Frontal cortex (tissue), 4 donors: ENCODE results near the gene TSPO. TPM values are rescaled to one million over a fixed set of nuclear protein-coding genes. Genes with fewer than 3 reads are reported as not detected.

Source experiments
- DNase-seq, 2 donors: peaks; one replicate each; pipeline ENCODE4 v3.0.0; 2012; ENCODE audit warnings: low spot score in 2 of 2
- FAIRE-seq: peaks from 2 replicates; lab custom pipeline; 2012; peaks lifted over from hg19 to GRCh38; lab: Jason Lieb, UNC
- total RNA-seq: library from RNA; depleted of rRNA; stranded (reverse); fragments of >200 nt; gene quantifications from one replicate; pipeline ENCODE4 v1.2.3, GENCODE V29; 2014
- donor health status: control.
- donor health status: control.
- donor health status: control.

Gene TSPO
- total RNA-seq, 1 donor from 2014 or later: 36.7 TPM

- FAIRE-seq (no peak), DNase-seq (no peak)
Measured at GRCh38 chr22:43173976-43174720, 22.8 kb downstream of the TSPO start.

GRCh38 chr22:43174941-43175531, 23.7 kb downstream of the TSPO start:
- FAIRE-seq (no peak), DNase-seq (no peak)

- FAIRE-seq: no peak
- no peak for DNase-seq
Measured at GRCh38 chr22:43176090-43176489, 24.7 kb downstream of the TSPO start.

- FAIRE-seq: no peak
- no peak for DNase-seq
Measured at GRCh38 chr22:43177479-43177878, 26.1 kb downstream of the TSPO start.

DNA sequence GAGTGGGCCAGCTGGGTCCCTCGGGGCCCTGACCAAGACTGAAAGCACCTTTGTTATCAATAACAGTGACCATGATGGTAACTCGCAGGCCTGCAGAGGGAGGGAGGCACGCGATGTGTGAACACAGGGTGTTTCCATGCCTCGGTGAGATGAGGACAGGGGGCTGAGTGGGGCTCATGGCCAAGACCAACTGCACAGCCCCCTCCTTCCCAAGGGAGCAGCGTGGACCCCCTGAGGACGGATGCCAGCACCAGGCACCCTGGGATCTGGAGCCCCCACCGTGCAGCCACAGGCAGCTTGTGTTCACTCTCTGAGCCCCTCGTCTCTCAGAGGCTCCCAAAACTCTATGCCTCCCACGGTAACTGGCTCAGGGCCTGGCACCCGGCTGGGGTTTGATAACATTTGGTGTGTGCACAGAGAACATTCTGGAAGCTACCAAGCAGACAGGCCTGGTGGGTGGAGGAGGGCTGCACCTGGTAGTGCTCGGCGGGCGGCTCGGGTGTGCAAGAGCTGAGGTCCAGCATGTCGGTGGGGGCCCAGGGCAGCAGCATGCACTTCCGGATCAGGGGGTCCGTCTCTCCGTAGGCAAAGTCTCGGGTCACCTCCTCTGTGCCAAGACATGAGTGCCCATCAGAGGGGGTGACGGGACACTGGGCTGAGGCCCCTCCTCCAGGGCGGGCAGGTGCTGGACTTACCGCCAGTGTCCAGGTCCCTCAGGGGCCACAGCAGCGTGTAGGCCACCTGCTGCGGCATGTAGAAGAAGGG, 28.0 kb downstream of the TSPO start:
- FAIRE-seq: no peak

GRCh38 chr22:43179911-43180195, 28.5 kb downstream of the TSPO start:
- no peak for DNase-seq
- FAIRE-seq: no peak

More for the DNA sequence above, 28.0 kb downstream of the TSPO start:
- DNase-seq: no peak

DNA sequence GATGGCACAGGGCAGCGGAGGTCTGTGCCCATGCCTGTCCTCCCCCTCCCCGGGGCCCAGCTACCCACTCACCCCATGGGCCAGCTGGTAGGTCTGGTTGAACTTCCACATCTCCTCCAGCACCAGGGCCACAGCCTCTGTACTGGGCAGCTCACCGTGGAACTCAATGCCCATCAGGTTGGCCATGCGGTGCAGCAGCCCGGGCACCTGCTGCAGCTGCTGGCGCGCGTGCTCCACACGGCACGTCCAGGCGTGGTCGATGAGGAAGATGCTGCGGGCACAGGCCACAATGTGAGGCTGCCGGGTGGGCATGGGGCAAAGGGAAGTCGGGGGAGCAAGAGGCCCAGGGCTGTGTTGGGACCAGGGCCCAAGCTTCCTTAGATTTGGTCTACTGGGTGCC, 29.3 kb downstream of the TSPO start:
- no peak for DNase-seq
- no peak for FAIRE-seq

DNA sequence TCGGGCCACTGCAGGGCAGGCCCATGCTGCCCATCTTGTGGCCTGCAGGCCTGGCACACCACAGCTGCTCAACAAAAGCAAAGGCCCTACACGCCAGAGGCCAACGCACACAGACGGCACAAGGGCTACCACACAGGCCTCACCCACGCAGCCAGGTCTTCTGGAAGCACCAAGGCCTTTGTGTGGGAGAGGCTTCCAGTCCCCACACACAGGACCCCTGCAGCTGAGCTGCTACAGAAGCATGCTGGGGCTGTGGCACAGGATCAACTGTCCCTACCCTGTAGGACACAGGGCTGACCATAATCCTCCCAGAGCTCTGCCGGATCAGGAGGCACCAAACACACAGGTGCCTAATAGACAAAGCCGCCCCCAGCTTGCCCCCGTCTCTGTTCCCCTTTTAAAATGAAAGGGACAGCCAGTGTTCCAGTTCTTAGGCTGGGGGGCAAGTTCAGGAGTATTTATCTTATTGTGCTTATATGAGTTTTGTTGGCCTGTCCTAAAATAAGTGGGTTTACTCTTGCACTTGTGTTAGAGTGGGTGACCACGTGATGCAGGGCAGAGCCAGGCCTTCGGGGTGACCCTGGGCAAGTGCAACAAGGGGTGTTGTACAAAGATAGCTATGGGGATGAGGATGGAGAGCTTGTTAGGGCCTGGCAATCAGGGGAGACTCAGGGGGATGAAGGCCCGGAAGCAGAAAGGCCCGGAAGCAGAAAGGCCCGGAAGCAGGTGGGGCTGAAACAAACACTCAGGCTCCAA, 30.1 kb downstream of the TSPO start:
- DNase-seq (no peak), FAIRE-seq (no peak)

DNA sequence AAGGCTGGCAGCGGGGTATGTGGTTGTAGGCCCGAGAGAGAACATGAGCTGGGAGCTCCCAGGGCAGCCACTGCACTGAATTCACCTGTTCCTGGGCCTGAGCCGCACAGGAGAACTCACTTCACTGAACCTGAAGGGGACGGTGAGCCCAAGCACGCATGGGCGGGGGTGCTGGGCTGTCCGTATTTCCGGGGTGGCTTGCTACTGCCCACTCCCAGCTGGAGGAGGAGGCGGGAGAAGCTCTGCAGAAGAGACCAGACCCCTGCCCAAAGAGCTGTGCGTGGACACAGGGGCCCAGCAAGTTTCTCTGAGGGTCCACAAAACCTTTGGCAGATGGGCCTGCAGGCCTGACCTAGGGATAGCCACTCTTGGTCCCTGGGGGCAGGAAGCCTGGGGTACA, 30.8 kb downstream of the TSPO start:
- FAIRE-seq (no peak), DNase-seq (no peak)

- no peak for FAIRE-seq
- no peak for DNase-seq
Measured at GRCh38 chr22:43182726-43183125, 31.4 kb downstream of the TSPO start.

DNA sequence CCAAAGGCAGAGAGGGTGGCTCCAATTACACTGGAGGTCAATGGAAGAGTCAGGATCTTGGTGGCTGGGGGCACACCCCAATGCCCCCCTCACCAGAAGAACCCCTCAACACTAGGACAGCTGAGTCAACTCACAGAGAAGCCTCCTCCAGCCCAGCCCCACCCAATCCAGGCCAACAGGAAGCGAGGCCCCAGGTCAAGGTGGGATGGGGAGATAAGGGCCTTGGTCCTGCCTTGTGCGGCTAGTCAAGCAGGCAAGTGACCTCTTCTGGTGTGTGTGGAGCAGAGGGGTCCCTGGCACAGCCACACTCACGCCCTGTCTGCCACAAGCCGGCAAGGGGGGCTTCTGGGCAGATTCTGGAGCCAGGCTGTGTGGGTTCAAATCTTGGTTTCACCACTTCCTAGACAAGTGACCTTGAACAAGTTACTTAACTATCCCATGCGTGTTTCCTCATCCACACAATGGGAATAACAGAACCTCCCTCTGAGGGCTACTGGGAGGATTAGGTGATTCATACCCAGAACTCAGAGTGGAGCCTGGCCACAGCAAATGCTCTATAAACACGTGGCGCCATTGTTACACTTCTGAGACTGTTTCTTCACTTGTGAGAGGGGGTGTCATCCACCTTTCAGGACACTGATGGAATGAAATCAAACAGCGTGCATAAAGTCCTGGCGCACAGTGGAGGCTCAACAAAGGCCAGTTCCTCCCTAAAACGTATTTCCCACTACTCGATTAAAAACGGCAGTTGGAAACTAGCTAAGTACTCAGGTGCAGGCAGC, 32.3 kb downstream of the TSPO start:
- no peak for DNase-seq
- no peak for FAIRE-seq

GRCh38 chr22:43185860-43186261, 34.5 kb downstream of the TSPO start:
- DNase-seq (peak in 1 of 2 donors; percentile 57), FAIRE-seq (no peak)

GRCh38 chr22:43186272-43187170, 35.2 kb downstream of the TSPO start, which contains the start of gene TTLL12:
Gene TTLL12, minus strand, starts transcription at chr22:43187134. Its CDS starts 65 bp downstream, at chr22:43187069.
- no peak for FAIRE-seq

GRCh38 chr22:43187171-43188099, 36.1 kb downstream of the TSPO start:
- no peak for FAIRE-seq

More at GRCh38 chr22:43186272-43187170, 35.2 kb downstream of the TSPO start, which contains the start of gene TTLL12:
- DNase-seq: peak; percentile 85 to 91

DNA sequence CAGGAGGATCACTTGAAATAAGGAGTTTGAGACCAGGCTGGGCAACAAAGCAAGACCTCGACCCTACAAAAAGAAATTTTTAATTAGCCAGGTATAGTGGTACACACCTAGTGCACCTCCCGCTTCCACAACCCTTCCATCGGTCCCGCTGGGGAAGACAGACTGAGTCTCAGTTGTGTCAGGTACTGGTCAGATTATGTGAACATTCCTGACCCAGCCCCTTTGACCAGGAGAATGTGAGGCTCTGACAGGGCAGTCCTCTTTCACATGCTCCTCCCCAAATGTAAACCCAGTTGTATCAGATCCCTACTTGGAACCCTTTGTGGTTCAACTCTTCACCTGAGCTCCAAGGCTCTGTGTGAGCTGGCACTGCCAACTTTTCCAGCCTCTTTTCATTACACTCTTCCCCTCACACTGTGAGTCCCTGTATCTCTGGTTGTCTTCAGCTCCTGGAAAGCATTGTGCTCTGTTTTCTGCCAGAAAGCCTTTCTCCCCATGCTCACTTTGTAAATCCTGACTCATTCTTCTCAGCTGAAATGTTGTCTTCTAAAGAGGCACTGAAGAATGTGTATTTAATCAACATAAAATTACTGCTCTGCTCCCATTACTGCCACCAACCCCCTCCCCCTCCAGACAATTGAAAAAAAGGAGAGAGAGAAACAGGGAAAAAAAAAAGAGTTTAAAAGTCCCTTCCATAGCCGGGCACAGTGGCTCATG, 37.6 kb downstream of the TSPO start:
- DNase-seq: no peak
- no peak for FAIRE-seq

More at GRCh38 chr22:43187171-43188099, 36.1 kb downstream of the TSPO start:
- peak; percentile 96 to 97 for DNase-seq

DNA sequence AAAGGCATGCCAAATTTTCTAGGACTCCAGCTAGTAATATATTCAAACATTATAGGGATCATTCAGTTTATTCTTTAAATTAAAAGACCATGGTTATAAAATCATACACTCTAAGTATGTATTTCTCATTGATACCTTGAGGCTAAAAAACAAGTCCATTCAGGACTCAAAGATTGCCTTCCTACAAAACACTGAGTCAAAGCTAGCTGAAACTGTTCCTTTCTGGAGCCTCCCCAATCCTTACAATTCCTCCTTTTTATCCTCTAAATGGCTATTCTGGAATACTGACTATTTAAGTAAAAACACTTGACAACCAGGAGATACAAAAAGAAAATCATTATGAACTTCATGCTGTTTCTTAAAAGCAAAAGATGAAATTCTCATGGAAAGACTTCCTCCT, 40.5 kb downstream of the TSPO start:
- DNase-seq: no peak

More for the DNA sequence above, 40.5 kb downstream of the TSPO start:
- no peak for FAIRE-seq
